HG03103 (cell line): ENCODE results near the gene CLPSL2.

Source experiments
- ATAC-seq: cut with Tn5 transposase; IDR thresholded peaks from one replicate; pipeline ENCODE4 v1.9.1; 2021; ENCODE audit warnings: low read depth; ENCODE audit not compliant: unreplicated experiment

The CLPSL2 gene

DNA sequence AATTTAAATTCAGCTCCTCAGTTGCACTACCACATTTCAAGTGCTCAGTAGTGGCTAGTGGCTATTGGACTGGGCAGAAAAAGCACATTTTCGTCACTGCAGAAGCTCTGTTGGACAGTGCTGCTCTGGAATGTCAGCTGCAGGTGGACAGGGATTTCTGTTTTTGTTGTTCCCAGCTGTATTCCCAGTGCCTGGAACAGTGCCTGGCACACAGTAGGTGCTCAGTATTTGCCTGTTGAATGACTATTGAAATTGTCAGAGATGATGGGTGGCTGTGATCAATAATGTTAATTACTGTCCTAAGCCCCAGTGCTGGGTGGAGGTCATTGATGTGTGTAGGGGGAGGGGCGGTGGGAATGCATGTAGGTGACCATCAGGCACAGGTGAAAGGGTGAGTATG lies 9.9 kb downstream of the CLPSL2 start:
- no peak for ATAC-seq

DNA sequence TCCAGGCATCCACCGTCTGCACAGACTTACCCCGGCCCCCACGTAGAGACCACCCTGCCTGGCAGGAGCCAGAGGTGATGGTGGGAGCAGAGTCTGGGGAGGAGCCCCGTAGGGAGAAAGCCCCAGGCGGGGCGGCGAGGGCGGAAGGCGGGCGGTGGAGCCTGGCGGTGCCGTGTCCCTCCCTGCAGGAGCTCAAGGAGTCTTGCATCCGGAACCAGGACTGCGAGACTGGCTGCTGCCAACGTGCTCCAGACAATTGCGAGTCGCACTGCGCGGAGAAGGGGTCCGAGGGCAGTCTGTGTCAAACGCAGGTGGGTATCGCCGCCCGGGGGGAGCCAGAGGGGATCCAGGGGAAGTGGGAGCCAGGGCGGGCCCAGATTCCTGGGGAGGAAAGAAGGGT lies 10.4 kb downstream of the CLPSL2 start:
- ATAC-seq: no peak

DNA sequence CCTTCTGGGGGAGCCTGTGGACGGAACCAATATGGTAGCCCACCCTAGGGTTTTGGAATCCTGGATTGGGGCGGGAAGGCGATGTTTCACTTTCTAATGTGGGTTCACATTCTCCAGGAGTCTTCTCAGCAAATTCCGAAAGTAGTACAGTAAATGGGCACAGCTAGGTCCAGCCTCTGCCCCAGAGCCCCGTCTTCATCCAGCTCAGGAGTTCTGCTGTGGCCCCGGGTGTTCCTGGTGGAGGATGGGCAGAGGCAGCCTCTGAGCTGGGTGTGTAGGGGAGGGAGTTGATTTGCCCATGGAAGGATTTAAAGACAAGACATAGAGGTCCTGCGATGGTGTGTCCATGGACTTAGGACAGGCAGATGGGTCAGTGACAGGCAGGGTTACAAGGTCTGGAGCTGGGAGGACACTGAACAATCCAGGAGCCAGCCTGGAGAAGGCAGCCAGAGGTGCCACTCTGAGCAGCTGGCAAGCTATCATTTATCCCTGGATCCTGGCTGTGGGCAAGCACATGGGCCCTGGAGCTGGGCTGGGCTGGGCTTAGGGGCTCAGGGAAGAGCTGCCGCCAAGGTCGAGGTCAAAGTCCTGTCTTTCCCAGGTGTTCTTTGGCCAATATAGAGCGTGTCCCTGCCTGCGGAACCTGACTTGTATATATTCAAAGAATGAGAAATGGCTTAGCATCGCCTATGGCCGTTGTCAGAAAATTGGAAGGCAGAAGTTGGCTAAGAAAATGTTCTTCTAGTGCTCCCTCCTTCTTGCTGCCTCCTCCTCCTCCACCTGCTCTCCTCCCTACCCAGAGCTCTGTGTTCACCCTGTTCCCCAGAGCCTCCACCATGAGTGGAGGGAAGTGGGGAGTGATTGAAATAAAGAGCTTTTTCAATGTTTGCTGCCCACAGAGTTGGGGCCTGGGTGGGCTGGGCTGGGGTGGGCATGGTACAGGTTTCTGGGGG lies 11.1 kb downstream of the CLPSL2 start:
- no peak for ATAC-seq

DNA sequence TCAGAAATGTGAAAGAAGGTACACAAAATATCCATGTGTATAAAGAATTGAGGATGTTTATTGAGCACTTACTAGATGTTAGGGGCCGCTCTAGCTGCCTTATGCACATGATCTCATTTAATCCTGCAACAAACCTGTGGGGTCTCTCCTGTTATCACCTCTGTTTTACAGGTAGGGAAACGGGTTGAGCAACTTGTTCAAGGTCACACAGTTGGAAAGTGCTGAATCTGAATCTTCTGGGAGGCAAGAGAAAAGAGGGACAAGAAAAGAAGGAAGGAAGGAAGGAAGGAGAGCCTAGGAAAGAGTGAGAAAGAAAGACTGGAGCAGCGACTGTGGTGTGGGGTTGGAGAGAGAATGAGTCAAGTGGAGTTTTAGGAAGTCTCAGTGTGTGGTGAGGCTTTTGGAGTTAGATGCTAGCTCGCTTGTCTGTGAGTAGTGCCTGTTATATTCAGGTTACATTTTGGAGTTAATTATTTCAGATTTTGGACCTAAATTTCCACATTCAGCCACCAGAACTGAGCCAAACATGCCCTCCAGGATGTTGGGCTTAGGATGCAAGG lies 12.1 kb downstream of the CLPSL2 start:
- no peak for ATAC-seq

DNA sequence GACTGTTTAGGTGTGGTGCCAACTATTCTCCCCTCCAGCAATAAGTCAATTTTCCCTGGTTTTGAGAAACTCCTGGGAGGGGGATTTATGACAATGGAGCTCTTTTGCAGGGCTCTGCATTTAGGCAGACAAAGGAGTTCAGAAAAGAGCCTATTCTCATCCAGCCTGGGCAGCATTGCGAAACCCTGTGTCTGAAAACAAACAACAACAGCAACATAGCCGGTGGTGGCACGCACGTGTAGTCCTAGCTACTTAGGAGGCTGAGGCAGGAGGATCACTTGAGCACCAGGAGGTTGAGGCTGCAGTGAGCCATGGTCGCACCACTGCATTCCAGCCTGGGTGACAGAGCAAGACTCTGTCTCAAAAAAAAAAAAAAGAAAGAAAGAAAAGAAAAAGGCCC lies 14.3 kb downstream of the CLPSL2 start:
- no peak for ATAC-seq

DNA sequence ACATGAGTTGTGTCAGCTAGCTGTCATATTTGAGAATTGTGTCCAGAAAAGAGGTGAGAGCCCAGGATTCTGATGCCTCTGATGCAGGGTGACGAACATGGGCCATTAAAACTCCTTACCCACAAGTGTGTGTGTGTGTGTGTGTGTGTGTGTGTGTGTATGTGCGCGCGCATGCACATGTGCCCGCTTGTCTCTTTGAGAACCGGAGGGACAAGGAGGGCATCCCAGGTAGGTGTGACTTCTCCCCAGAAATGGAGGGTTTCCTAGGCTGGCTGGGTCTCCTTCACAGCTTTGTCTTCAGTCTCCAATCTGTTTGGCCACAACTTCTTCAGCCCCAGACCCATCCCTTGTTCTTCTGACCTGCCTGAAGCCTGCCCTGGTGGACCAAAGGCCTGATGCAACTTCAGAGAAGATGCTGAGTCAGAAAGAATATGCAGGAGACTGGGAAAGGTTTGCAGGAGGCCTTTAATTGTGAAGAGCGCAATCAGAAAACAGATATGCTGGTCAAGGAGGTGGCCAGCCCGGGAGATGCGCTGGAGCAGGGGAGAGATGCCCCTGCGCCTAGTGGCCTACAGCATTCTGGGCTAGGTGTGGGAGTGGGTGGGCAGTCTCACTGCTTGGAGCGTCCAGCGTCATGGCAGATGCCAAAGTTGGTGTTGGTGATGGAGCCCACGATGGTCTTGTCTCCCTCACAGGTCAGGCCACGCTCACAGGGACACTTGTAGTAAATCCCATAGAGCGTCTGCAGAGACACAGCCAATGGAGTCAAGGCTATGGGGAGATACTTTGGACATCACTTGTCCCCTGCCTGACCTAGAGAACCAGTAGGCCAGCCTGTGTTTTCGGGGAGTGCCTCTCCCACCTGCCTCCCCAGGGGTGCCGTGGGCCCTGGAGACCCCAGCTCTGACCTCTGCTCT lies 18.4 kb downstream of the CLPSL2 start:
- ATAC-seq: no peak

DNA sequence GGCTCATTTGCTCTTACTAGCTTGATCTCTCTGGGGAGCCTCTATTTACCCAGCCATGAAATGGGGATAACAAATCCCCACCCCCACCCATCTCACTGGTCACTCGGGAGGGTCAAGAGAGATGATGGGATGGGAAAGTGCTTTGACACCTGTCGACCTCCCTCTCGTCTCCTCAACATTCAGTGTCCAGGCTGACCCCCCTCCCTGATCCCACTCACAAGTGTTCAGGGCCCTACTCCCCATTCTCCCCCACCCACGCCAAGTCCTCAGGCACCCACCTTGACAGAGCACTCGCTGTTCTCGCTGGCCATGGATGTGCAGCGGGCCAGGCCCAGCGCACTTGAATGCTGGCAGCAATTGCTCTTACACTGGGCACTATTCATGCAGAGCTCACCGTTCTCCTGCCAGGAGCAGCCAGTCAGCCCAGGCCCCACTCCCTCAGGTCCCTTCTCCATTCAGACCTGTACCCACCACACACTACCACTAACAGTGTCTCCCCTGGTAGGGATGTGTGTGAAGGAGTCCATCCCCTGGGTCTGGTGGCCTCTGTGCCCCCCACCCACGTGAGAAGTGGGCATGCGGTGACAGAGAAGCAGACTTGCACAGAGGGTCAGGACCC lies 19.2 kb downstream of the CLPSL2 start:
- ATAC-seq: no peak

DNA sequence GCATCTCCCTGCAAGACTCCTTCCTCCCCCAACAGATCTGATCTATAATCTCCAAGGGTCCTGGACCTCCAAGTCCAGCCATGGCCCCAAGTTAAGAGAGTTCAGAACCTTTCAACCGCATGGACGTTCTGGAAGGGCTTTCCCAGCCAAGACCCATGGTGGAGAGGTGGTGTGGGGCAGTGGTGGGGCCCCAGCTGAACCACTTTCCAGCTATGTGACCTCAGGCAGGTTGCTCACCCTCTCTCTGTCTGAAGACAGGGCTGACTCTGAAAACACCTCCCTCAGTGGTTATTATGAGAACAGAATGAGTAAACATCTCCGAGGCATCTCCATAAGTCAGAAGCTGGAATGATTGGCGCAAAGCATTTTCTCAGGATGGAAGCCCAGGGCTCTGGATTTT lies 19.8 kb downstream of the CLPSL2 start:
- no peak for ATAC-seq

DNA sequence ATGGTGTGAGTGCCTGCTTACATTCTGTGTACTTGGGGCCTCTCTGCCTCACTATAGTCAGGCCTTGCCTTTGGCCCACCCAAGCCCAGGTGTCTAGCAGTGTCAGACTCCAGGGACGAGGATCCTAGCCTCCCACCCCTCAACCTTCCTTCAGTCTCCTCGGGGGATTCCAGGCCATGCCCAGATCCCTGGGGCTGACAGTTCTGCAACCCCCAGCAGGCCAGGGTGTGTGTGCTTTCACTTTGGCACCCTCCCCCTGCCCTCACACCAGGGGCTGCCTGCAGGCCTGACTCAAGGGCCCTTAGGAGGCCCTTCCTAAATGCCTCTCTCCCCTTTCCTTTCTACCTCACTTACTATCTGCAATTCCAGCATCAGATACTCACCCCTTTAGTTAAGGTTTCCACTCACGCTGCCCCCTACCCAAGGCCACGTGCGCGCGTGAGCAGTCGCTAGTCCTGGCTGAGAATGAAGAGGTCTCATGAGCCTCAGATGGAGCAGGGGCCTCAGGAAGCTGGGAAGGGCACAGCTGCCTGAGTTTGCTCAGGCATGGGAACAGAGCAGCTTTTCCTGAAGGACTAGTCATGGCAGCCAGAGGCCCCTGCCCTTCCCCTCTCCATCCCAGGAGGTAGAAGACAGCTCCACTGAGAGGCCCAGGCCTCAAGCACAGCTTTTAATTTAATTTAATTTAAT lies 21.6 kb downstream of the CLPSL2 start:
- ATAC-seq: no peak

DNA sequence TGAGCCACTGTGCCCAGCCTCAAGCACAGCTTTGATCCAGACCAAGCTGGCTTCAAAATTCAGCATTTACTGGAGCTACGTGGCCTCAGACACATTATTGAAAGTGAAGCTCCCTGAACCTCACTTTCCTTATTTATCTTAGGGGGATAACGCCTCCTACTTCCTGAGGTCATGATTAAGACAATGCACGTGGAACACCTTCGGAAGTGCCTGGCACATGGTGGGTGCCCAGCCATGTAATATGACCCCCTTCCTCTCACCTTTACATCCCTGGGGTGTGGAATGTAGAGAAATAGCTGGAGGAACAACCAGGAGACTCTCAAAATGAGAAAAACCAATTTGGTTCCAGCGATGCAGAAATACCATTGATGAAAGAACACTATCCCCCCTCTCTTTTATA lies 22.3 kb downstream of the CLPSL2 start:
- no peak for ATAC-seq

DNA sequence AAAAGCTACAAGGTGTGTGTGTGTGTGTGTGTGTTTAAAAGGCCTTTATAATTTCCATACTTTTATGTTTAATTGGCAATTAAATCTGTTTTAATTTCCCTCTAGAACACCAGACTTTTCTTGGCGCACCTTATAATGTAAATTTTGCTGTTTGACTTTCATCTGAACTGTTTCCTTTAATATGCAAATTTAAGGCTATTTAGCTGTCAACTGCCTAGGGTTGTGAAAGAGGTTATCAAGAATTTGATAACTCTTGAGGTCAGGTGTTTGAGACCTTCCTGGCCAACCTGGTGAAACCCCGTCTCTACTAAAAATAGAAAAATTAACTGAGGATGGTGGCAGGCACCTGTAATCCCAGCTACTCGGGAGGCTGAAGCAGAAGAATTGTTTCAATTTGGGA lies 24.8 kb downstream of the CLPSL2 start:
- no peak for ATAC-seq

DNA sequence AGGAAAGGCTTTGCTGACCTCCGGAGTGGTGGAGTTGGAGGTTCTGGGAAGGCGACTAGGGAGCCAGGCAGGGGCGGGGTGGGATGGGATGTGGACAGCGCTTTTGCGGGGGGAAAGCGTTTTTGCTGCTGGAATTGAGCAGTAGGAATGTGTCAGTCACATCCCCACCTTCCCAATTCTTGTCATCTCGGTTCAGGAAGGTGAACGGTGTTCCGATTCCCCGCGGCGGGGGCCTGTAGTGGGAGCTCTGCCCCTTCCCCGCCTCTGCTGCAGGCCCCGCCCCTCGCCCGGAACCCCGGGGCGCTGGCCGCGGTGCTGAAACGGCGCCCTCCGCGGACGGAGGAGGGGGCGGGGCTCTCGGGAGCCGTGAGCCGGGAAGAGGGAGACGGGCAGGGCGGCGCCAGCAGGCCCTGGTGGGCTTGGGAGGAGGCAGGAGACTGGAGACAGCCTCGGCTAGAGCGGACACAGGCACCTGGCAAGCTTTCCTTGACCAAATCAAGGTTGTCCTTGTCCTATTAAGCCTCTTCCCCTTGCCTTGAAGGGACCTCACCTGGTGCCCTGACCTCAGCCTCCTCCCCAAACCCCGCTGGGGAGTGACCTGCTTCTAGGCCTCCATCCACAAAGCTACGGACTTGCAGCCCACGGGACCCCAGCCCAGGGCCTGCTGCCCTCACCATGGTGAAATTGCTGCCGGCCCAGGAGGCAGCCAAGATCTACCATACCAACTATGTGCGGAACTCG lies 28.8 kb downstream of the CLPSL2 start, which contains the start of gene LHFPL5:
Gene LHFPL5 (plus strand): TSS at position 357 of the 741 bp plus-strand sequence. CDS start 319 bp downstream, at position 676.
- ATAC-seq: no peak

DNA sequence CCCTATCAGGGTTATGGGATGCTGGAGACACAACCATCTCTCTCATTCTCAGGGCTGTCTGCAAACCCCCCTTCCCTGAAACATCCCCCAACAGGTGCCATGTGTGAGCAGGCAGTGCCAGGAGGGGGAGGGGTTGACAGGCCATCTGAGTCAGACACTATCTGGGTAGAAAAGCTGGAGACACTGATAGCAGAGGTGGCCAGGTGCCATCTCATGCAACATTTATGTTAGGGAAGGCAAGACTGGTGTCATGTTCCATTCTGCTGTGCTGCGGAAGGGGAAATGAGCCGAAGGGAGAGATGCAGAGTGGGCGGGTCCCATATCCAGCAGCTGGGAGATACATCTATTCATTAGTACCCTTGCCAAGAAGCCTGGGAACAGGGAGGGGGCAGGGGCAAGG lies 32.3 kb downstream of the CLPSL2 start:
- no peak for ATAC-seq

DNA sequence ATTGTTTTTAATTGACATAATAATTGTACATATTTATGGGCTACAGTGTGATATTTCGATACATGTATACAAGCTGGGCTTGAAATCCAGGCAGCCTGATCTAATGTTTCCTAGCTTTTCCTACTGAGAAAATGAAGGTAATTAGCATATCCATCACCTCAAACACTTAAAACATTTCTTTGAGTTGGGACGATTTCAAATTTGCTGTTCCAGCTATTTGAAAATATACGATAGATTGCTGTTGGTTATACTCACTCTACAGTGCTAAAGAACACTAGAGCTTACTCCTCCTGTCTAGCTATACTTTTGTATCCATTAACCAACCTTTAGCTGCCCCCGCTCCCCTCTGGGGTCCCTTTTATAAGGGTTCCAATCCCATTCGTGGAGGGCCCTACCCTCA lies 33.4 kb downstream of the CLPSL2 start:
- no peak for ATAC-seq

DNA sequence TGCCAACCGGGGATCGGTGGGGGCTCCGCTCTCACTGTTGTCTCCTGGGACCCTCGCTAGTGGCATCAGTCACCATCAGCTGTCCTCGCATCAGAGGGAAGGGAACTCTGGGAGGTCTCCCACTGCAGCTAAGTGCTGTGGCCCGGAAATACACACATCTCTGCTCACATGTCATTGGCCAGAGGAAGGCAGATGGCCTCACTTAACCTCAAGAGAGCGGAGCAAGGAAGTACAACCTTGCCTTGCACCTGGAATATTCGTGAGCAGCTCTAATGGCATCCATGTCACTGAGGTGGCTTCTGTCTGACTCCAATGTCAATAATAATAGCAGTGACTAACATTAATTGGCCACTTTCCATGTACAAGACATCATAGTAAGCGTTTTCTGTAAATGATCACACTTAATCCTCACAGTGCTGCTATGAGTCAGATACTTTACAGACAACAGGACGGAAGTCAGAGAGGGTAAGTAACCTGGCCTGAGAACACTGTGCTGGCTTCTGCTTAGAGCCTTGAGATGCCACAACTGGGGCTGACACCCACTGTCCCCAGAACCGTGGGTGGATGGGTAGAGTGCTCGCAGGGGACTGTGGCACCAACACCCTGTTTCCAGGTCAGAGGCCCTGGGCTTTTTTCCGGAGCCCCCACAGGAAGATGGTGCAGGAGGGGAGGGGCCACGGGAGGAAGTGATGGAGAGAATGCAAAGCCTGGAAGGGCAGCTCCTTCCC lies 34.7 kb downstream of the CLPSL2 start:
- no peak for ATAC-seq

DNA sequence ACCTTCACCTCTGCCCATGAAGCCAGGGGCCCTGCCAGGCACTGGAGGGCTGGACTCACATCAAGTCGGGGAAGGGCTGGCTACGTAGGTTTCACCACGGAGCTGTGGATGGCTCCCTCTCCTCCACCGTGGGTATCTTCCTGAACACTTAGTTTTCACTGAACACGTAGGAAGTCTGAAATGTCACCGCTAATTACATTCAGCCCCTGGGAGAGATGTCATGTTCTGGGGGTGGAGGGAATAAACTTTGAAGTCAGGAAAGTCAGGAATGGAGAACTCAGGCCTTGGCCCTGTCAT lies 35.2 kb downstream of the CLPSL2 start:
- no peak for ATAC-seq

DNA sequence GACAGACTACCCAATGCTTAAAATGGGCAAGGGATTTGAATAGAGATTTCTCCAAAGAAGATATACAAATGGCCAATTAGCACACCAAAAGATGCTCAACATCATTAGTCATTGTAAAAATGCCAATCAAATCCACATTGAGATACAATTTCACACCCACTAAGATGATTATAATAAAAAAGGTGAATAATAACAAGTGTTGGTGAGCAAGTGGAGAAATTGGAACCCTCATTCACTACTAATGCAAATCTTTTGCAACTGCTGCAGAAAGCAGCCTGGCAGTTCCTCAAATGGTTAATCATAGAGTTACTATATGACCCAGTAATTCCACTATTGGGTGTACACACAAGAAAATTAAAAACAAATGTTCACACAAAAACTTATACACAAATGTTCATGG lies 41.1 kb downstream of the CLPSL2 start:
- no peak for ATAC-seq

DNA sequence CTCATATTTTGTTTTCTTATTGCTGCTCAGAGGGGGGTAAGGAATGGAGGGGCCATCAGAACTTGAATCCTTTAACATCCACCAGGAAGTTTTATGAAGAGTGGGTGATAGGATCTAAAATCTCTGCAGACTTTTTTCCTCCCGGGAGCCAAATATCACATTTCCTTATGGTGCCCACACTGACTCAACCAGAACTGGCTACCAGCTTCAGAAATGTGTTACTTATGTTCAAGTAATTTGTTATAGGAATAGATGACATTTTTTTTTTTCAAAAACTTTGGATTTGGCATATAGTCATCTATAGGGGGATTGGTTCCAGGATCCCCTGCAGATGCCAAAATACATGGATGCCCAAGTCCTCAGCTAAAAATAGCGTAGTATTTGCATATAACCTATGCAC lies 47.2 kb downstream of the CLPSL2 start:
- no peak for ATAC-seq
